ENCODE results near the gene GABRE.
"Not testable (repeated sequence)": the region's sequence is repeated elsewhere in the genome, so short reads cannot be mapped to it uniquely, and the experiment has no call there.

The GABRE gene

DNA sequence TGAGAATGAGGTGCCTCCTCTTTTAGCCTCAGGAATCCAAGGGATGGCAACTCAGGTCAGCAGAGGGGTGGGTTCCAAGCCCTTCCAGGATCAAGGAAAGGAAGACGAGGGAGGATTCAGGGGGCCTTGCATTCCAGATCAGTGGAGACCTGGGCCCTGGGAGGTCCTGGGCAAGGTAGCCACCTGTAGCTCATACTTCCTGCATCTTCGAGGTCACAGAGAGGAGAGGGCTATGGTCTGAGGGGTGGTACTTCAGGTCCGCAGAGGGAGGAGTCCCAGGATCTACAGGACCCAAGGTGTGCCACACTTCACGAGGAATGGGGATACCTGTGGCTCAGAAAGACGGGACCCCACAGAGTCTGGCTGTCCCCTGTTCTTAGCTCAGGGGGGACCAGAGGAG, 52.6 kb downstream of the GABRE start:
- Histone ChIP-seq H3K9ac (ENCODE audit: low read length) (no peak overlapping the region), H3K4me3 (ENCODE audit: low read depth, low read length) (no peak overlapping the region), H3K27me3 (ENCODE audit: control insufficient read depth, insufficient read depth, low read length) (no peaks in the 10 kb centered on the region), H3K4me1 (ENCODE audit: control insufficient read depth, insufficient read depth, low read length) (no peaks in the 10 kb centered on the region), H3K9me3 (ENCODE audit: control insufficient read depth, insufficient read depth, low read depth, low read length) (peaks cover 44% of the 10 kb centered on the region; the same call in 1 of the 2 replicates), H3K36me3 (ENCODE audit: control insufficient read depth, insufficient read depth, low read length) (no peaks in the 10 kb centered on the region), H3K27ac (ENCODE audit: low read depth, low read length) (no peak overlapping the region)

DNA sequence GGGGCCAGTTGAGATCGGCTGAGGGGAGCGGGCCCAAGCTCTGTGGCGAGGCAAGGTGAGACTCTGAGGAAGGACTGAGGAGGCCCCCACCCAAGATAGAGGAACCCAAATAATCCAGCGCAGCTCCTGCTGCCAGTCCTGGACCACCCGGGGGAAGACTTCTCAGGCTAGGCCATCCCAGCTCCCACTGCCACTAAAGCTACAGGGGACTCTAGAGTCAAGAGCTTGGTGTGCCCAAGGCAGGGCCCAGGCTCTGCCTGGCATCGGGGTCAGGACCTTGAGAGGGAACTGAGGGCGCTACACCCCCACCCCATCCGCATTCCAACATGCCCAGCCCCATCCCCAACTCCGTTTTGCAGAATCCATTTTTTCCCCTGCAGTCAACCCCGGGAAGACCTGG, 53.2 kb downstream of the GABRE start:
- peaks cover 44% of the 10 kb centered on the region; the same call in 1 of the 2 replicates for H3K9me3 ChIP-seq (ENCODE audit: control insufficient read depth, insufficient read depth, low read depth, low read length)
- no peak overlapping the region for H3K27ac ChIP-seq (ENCODE audit: low read depth, low read length)
- no peaks in the 10 kb centered on the region for H3K4me1 ChIP-seq (ENCODE audit: control insufficient read depth, insufficient read depth, low read length)
- H3K4me3 ChIP-seq (ENCODE audit: low read depth, low read length): no peak overlapping the region
- H3K27me3 ChIP-seq (ENCODE audit: control insufficient read depth, insufficient read depth, low read length): no peaks in the 10 kb centered on the region
- H3K36me3 ChIP-seq (ENCODE audit: control insufficient read depth, insufficient read depth, low read length): no peaks in the 10 kb centered on the region
- H3K9ac ChIP-seq (ENCODE audit: low read length): no peak overlapping the region

DNA sequence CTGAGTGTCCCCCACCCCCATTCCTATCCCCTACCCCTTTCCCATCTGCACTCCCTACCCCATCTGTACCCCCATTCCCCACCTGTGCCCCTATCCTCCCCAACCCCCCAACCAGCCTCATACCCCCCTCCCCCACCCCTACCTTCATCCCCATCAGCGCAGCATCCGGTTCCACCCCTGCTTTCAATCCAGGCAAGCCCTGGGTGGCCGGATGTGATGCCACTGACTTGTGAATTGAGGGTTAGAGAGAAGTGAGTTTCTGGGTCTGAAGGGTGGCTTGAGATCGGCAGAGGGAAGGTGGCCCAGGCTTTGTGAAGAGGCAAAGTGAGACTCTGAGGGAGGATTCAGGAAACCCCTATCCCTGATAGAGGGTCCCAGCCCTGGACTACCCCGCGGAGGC, 53.9 kb downstream of the GABRE start:
- Histone ChIP-seq H3K4me1 (ENCODE audit: control insufficient read depth, insufficient read depth, low read length) (no peaks in the 10 kb centered on the region), H3K9me3 (ENCODE audit: control insufficient read depth, insufficient read depth, low read depth, low read length) (peaks cover 44% of the 10 kb centered on the region; the same call in 1 of the 2 replicates), H3K27me3 (ENCODE audit: control insufficient read depth, insufficient read depth, low read length) (no peaks in the 10 kb centered on the region), H3K36me3 (ENCODE audit: control insufficient read depth, insufficient read depth, low read length) (no peaks in the 10 kb centered on the region), H3K9ac (ENCODE audit: low read length) (no peak overlapping the region), H3K27ac (ENCODE audit: low read depth, low read length) (no peak overlapping the region), H3K4me3 (ENCODE audit: low read depth, low read length) (no peak overlapping the region)

DNA sequence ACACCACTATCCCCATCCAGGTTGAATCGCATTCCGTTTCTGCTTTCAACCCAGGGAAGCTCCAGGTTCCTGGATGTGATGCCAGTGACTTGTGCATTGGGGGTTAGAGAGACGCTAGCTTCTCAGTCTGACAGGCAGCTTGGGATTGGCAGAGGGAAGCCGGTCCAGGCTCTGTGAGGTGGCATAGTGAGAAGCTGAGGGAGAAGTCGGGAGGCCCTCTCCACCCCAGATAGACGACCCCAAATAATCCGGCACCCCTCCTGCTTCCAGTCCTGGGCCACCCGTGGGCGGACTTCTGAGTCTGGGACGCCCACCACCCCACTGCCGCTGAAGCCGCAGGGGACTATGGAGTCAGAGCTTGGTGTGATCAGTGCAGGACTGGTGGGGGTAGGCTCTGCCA, 54.4 kb downstream of the GABRE start:
- Histone ChIP-seq H3K4me3 (ENCODE audit: low read depth, low read length) (no peak overlapping the region), H3K4me1 (ENCODE audit: control insufficient read depth, insufficient read depth, low read length) (no peaks in the 10 kb centered on the region), H3K27ac (ENCODE audit: low read depth, low read length) (no peak overlapping the region), H3K9me3 (ENCODE audit: control insufficient read depth, insufficient read depth, low read depth, low read length) (peaks cover 42% of the 10 kb centered on the region; the same call in 1 of the 2 replicates), H3K36me3 (ENCODE audit: control insufficient read depth, insufficient read depth, low read length) (no peaks in the 10 kb centered on the region), H3K27me3 (ENCODE audit: control insufficient read depth, insufficient read depth, low read length) (no peaks in the 10 kb centered on the region), H3K9ac (ENCODE audit: low read length) (no peak overlapping the region)

DNA sequence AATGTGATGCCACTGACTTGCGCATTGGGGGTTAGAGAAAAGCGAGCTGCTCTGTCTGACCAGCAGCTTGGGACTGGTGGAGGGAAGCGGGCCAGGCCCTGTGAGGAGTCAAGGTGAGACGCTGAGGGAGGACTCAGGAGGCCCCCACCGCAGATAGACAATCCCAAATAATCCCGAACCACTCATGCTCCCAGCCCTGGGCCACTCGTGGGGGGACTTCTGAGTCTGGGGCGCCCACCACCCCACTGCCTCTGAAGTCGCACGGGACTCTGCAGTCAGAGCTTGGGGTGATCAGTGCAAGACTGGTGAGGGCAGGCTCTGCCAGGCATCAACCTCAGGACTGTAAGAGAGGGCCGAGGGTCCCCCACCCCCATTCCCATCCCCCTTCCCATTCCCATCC, 54.9 kb downstream of the GABRE start:
- Histone ChIP-seq H3K9me3 (ENCODE audit: control insufficient read depth, insufficient read depth, low read depth, low read length) (peaks cover 42% of the 10 kb centered on the region; the same call in 1 of the 2 replicates), H3K36me3 (ENCODE audit: control insufficient read depth, insufficient read depth, low read length) (no peaks in the 10 kb centered on the region), H3K4me1 (ENCODE audit: control insufficient read depth, insufficient read depth, low read length) (no peaks in the 10 kb centered on the region), H3K4me3 (ENCODE audit: low read depth, low read length) (no peak overlapping the region), H3K27ac (ENCODE audit: low read depth, low read length) (no peak overlapping the region), H3K27me3 (ENCODE audit: control insufficient read depth, insufficient read depth, low read length) (no peaks in the 10 kb centered on the region), H3K9ac (ENCODE audit: low read length) (no peak overlapping the region)

DNA sequence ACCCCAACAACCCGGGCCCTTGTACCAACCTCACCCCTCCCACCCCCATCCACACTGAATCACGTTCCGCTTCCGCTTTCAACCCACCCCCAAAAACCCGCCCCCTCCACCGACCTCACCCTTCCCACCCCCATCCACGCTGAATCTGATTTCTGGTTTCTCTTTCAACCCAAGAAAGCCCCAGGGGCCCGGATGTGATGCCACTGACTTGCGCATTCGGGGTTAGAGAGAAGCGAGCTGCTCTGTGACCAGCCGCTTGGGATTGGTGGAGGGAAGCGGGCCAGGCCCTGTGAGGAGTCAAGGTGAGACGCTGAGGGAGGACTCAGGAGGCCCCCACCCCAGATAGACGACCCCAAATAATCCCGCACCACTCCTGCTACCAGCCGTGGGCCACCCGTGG, 55.7 kb downstream of the GABRE start:
- not testable (repeated sequence) for H3K27me3 ChIP-seq (ENCODE audit: control insufficient read depth, insufficient read depth, low read length); H3K36me3 ChIP-seq (ENCODE audit: control insufficient read depth, insufficient read depth, low read length); H3K9ac ChIP-seq (ENCODE audit: low read length); H3K27ac ChIP-seq (ENCODE audit: low read depth, low read length); H3K4me3 ChIP-seq (ENCODE audit: low read depth, low read length); H3K4me1 ChIP-seq (ENCODE audit: control insufficient read depth, insufficient read depth, low read length)
- peaks cover 35% of the 10 kb centered on the region; the same call in 1 of the 2 replicates for H3K9me3 ChIP-seq (ENCODE audit: control insufficient read depth, insufficient read depth, low read depth, low read length)

DNA sequence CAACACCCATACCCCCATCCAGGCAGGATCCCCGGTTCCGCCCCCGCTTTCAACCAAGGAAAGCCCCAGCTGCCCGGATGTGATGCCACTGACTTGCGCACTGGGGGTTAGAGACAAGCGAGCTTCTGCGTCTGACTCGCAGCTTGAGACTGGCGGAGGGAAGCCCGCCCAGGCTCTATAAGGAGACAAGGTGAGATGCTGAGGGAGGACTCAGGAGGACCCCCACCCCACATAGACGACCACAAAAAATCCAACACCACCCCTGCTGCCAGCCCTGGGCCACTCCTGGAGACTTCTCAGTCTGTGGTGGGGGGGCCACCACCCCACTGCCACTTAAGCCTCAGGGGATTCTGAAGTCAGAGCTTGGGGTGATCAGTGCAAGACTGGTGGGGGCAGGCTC, 61.7 kb downstream of the GABRE start, which contains the start of gene MAGEA4:
TSS of gene MAGEA4 (plus strand) at position 110 of the 400 bp plus-strand sequence. CDS start 10,776 bp downstream, outside the sequence.
- Histone ChIP-seq H3K27me3 (ENCODE audit: control insufficient read depth, insufficient read depth, low read length) (no peaks in the 10 kb centered on the region), H3K9ac (ENCODE audit: low read length) (no peak within 1 kb of the TSS), H3K4me3 (ENCODE audit: low read depth, low read length) (no peak within 1 kb of the TSS), H3K36me3 (ENCODE audit: control insufficient read depth, insufficient read depth, low read length) (no peaks in the 10 kb centered on the region), H3K27ac (ENCODE audit: low read depth, low read length) (no peak within 1 kb of the TSS), H3K4me1 (ENCODE audit: control insufficient read depth, insufficient read depth, low read length) (no peaks in the 10 kb centered on the region), H3K9me3 (ENCODE audit: control insufficient read depth, insufficient read depth, low read depth, low read length) (peaks cover 2% of the 10 kb centered on the region; the same call in 1 of the 2 replicates)

DNA sequence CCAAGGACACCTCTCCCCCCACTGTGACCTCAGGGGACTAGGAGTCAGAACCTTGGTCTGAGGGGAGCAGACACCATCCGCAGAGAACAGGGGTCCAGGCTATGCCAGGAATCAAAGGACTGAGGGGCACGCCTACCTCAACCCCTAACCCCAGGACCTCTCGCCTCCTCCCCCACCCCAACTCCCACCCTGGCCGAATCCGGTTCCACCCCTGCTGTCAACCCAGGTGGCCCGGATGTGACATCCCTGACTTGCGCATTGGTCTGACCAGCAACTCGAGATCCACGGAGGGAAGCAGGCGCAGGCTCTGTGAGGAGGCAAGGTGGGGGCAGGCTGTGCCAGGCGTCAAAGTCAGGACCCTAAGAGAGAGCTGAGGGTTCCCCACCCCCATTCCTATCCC, 62.3 kb downstream of the GABRE start:
- Histone ChIP-seq H3K9ac (ENCODE audit: low read length) (no peak overlapping the region), H3K9me3 (ENCODE audit: control insufficient read depth, insufficient read depth, low read depth, low read length) (peaks cover 2% of the 10 kb centered on the region; the same call in 1 of the 2 replicates), H3K27me3 (ENCODE audit: control insufficient read depth, insufficient read depth, low read length) (no peaks in the 10 kb centered on the region), H3K36me3 (ENCODE audit: control insufficient read depth, insufficient read depth, low read length) (no peaks in the 10 kb centered on the region), H3K4me3 (ENCODE audit: low read depth, low read length) (no peak overlapping the region), H3K27ac (ENCODE audit: low read depth, low read length) (no peak overlapping the region), H3K4me1 (ENCODE audit: control insufficient read depth, insufficient read depth, low read length) (no peaks in the 10 kb centered on the region)

DNA sequence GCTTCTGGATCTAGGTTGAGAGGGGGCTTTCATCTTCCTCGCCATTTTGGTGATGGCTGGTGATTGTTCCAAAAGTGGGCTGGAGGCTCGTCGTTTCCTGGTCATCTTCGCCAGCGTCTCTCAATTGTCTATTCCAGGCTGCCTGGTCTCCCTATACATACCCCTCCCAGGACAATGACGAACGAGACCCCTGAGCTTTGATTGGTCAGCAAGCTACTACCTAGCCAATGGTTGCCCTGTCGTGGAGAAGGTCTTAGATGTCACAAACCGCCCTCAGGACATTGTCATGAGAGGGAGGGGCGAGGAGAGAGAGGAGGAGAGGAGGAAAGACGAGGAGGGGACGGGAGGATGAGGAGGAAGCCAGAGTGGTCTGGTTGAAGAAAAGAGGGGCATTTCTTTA, 69.5 kb downstream of the GABRE start:
- H3K4me1 ChIP-seq (ENCODE audit: control insufficient read depth, insufficient read depth, low read length): no peaks in the 10 kb centered on the region
- H3K36me3 ChIP-seq (ENCODE audit: control insufficient read depth, insufficient read depth, low read length): no peaks in the 10 kb centered on the region
- no peak overlapping the region for H3K27ac ChIP-seq (ENCODE audit: low read depth, low read length)
- H3K9ac ChIP-seq (ENCODE audit: low read length): no peak overlapping the region
- no peaks in the 10 kb centered on the region for H3K27me3 ChIP-seq (ENCODE audit: control insufficient read depth, insufficient read depth, low read length)
- peaks cover 17% of the 10 kb centered on the region; the same call in 1 of the 2 replicates for H3K9me3 ChIP-seq (ENCODE audit: control insufficient read depth, insufficient read depth, low read depth, low read length)
- no peak overlapping the region for H3K4me3 ChIP-seq (ENCODE audit: low read depth, low read length)
